Measurements from ENCODE around the gene TDRD15. TPM values are rescaled to one million over a fixed set of nuclear protein-coding genes. Genes with fewer than 3 reads are reported as not detected.

TDRD15 gene
- total and polyA plus RNA-seq, 9 donors: 0.23 TPM; not detected in 8

- Histone ChIP-seq H3K4me1 (ENCODE audit: insufficient read depth) (no peaks in the 10 kb centered on the region), H3K27me3 (no peaks in the 10 kb centered on the region), H3K27ac (no peak overlapping the region), H3K9me3 (no peaks in the 10 kb centered on the region), H3K4me3 (no peak overlapping the region), H3K36me3 (no peaks in the 10 kb centered on the region)
- 94 to 96% (median 94%) methylated on average over 2 of the region's 2 CpGs for WGBS, 3 donors
- intact Hi-C loops (cut with DNase I): no loop called here
- no peak for DNase-seq
- TF ChIP-seq CTCF (IDR thresholded peaks at IDR 0.05): no peak
- no peak for TF ChIP-seq POLR2A (IDR thresholded peaks at IDR 0.05)
- TF ChIP-seq EP300 (IDR thresholded peaks at IDR 0.05): no peak
These were observed 67.8 kb downstream of the TDRD15 start for GRCh38 chr2:21191535-21191934.

Other genes starting within 250 kb of the TDRD15 start
- 1 to 10 TPM in 5 of 7 donors, under 1 TPM in 2; 0.13 to 4.8 (median 1.5) TPM for gene APOB, start 79.9 kb upstream of the TDRD15 start, total RNA-seq
- under 1 TPM; 0.13 to 0.45 TPM for gene APOB, start 79.9 kb upstream of the TDRD15 start, polyA plus RNA-seq